ENCODE data around the gene SCN3B. TPM values are rescaled to one million over a fixed set of nuclear protein-coding genes. Genes with fewer than 3 reads are reported as not detected.
A peak's percentile ranks its signal among the peaks of the same experiment; 100 is the strongest.

SCN3B gene
- total and polyA plus RNA-seq, 5 donors: 0.20 to 0.91 (median 0.56) TPM

DNA sequence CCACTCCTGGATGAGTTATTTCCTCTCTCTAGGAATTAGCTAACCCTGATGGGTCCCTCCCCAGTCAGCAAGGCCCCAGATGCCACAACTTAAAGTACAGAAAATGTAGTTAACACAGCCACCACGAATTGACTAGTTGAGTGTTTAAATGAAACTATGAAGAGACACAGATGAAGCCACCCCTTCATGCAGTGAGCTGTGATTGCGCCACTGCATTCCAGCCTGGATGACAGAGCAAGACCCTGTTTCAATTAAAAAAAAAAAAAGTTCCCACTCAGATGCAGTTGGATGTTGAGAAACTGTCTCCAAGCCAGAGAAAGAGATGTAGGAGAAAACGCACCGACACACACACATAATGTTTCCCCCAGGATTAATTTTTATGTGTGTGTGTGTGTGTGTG is 53.3 kb downstream of the SCN3B start:
- Histone ChIP-seq H3K9me3 (ENCODE audit: control insufficient read depth, low read length) (no peaks in the 10 kb centered on the region), H3K4me3 (ENCODE audit: low read length) (no peak overlapping the region), H3K27ac (ENCODE audit: low read length) (no peak overlapping the region), H3K4me1 (ENCODE audit: control insufficient read depth, insufficient read depth, low read length) (no peaks in the 10 kb centered on the region), H3K27me3 (ENCODE audit: control insufficient read depth, insufficient read depth) (no peaks in the 10 kb centered on the region)
- intact Hi-C loops (cut with DNase I): no loop called here
- DNase-seq (no peak), ATAC-seq (no peak)
- 86% methylated on average over 4 of the region's 4 CpGs for WGBS

DNA sequence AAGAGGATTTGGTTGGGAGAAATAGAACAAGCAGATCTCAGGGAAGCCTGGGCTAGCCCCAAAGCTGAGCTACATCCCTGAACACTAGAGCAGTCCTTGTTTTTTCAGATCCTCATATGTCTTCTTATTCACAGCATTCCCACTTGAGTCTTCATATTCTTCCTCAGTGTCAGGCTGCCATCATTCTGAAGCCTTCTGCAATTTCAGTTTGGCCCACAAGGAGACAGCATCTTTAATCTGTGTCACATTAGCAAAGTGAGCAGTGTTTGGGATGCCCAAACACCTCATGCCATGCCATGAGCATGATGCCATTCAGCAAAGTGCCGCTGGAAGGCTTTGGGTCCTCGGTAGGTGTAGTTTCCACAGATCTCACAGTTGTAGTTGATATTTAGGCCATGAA is 56.6 kb downstream of the SCN3B start:
- no peak overlapping the region for H3K4me3 ChIP-seq (ENCODE audit: low read length)
- ATAC-seq (no peak), DNase-seq (no peak)
- H3K9me3 ChIP-seq (ENCODE audit: control insufficient read depth, low read length): no peaks in the 10 kb centered on the region
- 94% methylated on average over 2 of the region's 2 CpGs for WGBS
- H3K27me3 ChIP-seq (ENCODE audit: control insufficient read depth, insufficient read depth): no peaks in the 10 kb centered on the region
- intact Hi-C loops (cut with DNase I): no loop called here
- H3K27ac ChIP-seq (ENCODE audit: low read length): no peak overlapping the region
- no peaks in the 10 kb centered on the region for H3K4me1 ChIP-seq (ENCODE audit: control insufficient read depth, insufficient read depth, low read length)

DNA sequence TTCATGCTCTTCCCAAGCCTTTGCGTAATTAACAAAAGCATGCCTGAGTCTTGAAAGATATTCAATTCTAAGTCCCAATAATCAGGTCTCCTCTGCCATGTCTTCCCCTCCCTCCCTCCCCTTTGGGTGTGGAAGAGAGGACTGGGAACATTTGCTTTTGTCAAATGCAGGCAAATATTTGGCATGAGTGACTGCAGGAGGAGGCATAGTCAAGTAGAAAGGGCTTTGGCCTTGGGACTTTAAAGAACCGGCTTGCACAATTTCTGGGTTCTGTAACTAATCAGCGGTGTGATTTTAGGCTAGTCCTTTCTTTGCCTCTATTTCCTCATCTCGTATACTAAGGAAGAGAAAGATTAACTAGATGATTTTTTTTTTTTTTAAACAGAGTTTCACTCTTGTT is 59.5 kb downstream of the SCN3B start:
- Histone ChIP-seq H3K9me3 (ENCODE audit: control insufficient read depth, low read length) (no peaks in the 10 kb centered on the region), H3K27me3 (ENCODE audit: control insufficient read depth, insufficient read depth) (no peaks in the 10 kb centered on the region), H3K4me3 (ENCODE audit: low read length) (no peak overlapping the region), H3K27ac (ENCODE audit: low read length) (no peak overlapping the region), H3K4me1 (ENCODE audit: control insufficient read depth, insufficient read depth, low read length) (no peaks in the 10 kb centered on the region)
- ATAC-seq: no peak
- DNase-seq: no peak
- intact Hi-C loops (cut with DNase I): no loop called here
- WGBS: 98% methylated on average over 4 of the region's 4 CpGs

DNA sequence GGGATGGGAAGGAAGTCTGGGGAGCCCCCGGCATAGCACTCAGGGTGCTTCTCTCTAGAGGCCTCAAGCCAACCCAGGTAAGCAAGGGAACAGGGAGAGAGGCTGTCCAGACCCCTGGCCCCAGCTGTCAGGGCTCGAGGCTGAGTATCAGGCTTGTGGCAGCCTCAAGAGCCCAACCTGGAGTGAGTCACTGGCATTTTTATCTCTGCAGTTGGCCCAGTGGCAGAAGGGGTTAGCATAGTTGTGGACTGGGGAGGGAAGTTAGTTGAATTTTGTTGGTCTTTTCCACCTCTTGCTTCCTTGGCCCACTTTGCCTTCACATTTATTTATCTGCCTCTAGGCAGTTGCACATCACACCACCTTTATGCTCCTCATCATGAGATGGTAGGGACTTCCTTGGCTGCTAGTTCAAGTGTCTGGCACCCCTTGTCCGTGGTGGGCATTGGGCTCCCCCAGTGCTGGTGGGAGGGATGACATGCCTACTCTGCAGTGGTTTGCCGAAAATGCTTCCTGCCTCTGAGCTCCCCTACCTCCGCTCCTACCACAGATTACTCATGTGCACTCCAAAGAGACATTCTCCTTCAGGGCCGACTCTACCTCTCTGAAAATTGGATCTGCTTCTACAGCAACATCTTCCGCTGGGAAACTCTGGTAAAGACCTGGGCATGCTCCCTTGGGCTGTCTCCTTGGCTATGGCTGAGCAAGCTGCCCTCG is 60.1 kb downstream of the SCN3B start:
- no peak overlapping the region for H3K27ac ChIP-seq (ENCODE audit: low read length)
- intact Hi-C loops (cut with DNase I): no loop called here
- no peaks in the 10 kb centered on the region for H3K9me3 ChIP-seq (ENCODE audit: control insufficient read depth, low read length)
- DNase-seq (no peak), ATAC-seq (no peak)
- no peak overlapping the region for H3K4me3 ChIP-seq (ENCODE audit: low read length)
- H3K27me3 ChIP-seq (ENCODE audit: control insufficient read depth, insufficient read depth): no peaks in the 10 kb centered on the region
- WGBS: 89% methylated on average over 8 of the region's 8 CpGs
- no peaks in the 10 kb centered on the region for H3K4me1 ChIP-seq (ENCODE audit: control insufficient read depth, insufficient read depth, low read length)

DNA sequence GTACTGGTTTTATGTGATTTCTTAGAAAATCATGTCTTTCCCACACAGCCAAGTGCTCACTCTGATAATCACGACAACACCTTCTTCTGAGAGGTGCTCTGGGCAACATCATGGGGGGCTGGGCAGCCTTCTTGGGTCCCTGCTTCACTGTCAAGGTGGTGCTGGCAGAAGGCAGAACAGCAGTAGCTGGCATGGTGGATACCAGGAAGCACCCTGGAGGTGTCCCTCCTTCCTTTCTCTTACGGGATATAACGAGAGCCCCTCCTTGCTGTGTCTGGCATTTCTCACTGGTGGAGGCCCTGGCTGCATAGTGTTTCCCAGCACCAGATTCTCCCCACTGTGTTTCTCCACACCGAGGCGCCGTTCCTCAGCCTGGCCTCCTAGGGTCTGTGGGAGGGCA is 60.9 kb downstream of the SCN3B start:
- ATAC-seq (no peak), DNase-seq (no peak)
- no peaks in the 10 kb centered on the region for H3K9me3 ChIP-seq (ENCODE audit: control insufficient read depth, low read length)
- no peak overlapping the region for H3K4me3 ChIP-seq (ENCODE audit: low read length)
- H3K27me3 ChIP-seq (ENCODE audit: control insufficient read depth, insufficient read depth): no peaks in the 10 kb centered on the region
- no peaks in the 10 kb centered on the region for H3K4me1 ChIP-seq (ENCODE audit: control insufficient read depth, insufficient read depth, low read length)
- WGBS: 68% methylated on average over 6 of the region's 6 CpGs
- no peak overlapping the region for H3K27ac ChIP-seq (ENCODE audit: low read length)
- intact Hi-C loops (cut with DNase I): no loop called here

DNA sequence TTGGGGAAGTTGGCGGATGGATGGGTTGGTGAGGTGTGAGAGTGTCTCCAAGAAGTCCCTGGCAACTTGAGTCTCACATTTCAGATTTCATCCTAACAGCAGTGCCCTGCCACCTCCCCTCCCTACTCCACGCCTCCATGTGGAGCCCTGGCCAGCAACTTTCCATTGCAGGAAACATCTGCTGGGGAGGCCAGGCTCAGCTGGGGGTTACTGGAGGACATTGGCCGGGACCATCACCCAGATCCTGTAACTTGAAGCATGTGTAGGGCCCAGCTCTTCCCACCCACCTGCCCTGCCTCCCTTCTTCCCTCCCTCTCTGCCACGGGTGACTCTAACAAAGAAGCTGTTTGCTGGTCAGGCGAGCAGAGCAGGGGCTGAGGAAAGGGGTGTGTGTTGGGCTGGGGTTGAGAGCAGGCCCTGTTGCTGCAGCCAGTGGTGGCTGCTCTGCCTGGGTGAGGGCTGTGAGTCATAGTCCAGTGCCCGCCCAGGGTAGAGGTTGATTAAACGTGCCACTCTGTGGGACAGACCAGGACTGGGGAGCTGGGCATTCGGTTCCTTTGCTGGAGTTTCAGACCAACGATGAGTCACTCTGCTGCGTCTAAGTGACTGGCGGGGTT is 64.0 kb downstream of the SCN3B start:
- 67% methylated on average over 11 of the region's 11 CpGs for WGBS
- Histone ChIP-seq H3K27me3 (ENCODE audit: control insufficient read depth, insufficient read depth) (no peaks in the 10 kb centered on the region), H3K4me1 (ENCODE audit: control insufficient read depth, insufficient read depth, low read length) (no peaks in the 10 kb centered on the region), H3K27ac (ENCODE audit: low read length) (no peak overlapping the region), H3K9me3 (ENCODE audit: control insufficient read depth, low read length) (no peaks in the 10 kb centered on the region), H3K4me3 (ENCODE audit: low read length) (no peak overlapping the region)
- peak in 1 of 3 donors; percentile 23 for DNase-seq
- ATAC-seq: peak; percentile 64 to 80
- intact Hi-C loops (cut with DNase I): no loop called here

DNA sequence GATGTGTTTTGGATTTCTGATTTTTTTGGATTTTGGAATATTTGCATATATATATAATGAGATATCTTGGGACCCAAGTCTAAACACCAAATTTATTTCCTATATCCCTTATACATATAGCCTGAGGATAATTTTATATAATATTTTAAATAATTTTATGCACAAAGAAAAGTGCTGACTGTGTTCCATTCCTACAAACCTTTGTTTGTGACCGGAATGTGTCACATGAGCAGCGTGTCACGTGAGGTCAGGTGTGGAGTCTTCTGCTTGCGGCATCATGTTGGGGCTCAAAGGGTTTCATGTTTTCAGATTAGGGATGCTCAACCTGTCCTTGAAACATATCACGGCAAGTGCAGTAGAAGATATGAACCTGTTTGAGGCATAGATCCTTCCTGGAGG is 65.6 kb downstream of the SCN3B start:
- intact Hi-C loops (cut with DNase I): loop anchor here in 1 of 4 donors (10.0 kb wide), 1 partner anchor 116 kb away; no protein-coding TSS in a partner anchor

DNA sequence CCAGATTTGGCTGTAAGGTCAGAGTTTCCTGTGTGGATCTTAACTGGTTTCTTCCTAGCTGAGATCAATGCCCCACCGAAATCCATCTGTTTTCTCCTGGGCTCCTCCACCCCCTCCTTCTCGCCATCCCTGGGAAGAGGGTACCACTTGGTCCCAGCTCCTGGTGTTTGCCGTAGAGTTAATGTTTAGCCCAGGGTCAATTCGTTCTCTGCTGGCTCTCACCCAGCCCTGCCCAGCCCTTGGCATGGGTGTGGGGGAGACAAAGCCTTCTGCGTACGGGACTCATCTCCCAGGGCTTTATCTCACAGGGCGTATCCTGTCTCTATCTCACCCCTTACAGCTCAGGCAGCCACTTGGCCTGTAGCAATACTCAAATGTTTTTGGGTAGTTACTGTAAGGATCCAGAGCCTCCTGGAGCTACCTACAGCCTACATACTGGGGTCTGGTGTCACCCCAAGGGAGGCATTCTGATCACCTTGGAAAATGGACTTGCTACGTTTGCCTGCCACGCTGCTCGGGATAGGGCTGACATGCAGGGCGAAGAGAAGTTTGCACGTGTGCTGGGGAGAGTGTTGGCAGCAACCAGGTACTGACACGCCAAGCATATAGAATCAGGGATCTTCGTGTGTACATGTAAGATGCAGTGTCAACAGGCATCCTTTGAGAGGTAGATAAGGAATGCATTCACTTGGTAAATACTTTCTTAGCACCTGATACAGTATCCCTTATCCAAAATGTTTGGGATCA is 66.1 kb downstream of the SCN3B start:
- no peak overlapping the region for H3K4me3 ChIP-seq (ENCODE audit: low read length)
- no peaks in the 10 kb centered on the region for H3K9me3 ChIP-seq (ENCODE audit: control insufficient read depth, low read length)
- H3K27ac ChIP-seq (ENCODE audit: low read length): no peak overlapping the region
- WGBS: 83% methylated on average over 14 of the region's 14 CpGs
- ATAC-seq: peak in 1 of 2 donors; percentile 22
- H3K27me3 ChIP-seq (ENCODE audit: control insufficient read depth, insufficient read depth): no peaks in the 10 kb centered on the region
- H3K4me1 ChIP-seq (ENCODE audit: control insufficient read depth, insufficient read depth, low read length): no peaks in the 10 kb centered on the region
- intact Hi-C loops (cut with DNase I): loop anchor here in 1 of 4 donors (10.0 kb wide), 1 partner anchor 117 kb away; no protein-coding TSS in a partner anchor
- no peak for DNase-seq

More for the DNA sequence above, 65.6 kb downstream of the SCN3B start:
- no peak overlapping the region for H3K4me3 ChIP-seq (ENCODE audit: low read length)
- H3K9me3 ChIP-seq (ENCODE audit: control insufficient read depth, low read length): no peaks in the 10 kb centered on the region
- no peak for ATAC-seq
- no peak for DNase-seq
- no peaks in the 10 kb centered on the region for H3K4me1 ChIP-seq (ENCODE audit: control insufficient read depth, insufficient read depth, low read length)
- no peaks in the 10 kb centered on the region for H3K27me3 ChIP-seq (ENCODE audit: control insufficient read depth, insufficient read depth)
- 96% methylated on average over 5 of the region's 5 CpGs for WGBS
- H3K27ac ChIP-seq (ENCODE audit: low read length): no peak overlapping the region

DNA sequence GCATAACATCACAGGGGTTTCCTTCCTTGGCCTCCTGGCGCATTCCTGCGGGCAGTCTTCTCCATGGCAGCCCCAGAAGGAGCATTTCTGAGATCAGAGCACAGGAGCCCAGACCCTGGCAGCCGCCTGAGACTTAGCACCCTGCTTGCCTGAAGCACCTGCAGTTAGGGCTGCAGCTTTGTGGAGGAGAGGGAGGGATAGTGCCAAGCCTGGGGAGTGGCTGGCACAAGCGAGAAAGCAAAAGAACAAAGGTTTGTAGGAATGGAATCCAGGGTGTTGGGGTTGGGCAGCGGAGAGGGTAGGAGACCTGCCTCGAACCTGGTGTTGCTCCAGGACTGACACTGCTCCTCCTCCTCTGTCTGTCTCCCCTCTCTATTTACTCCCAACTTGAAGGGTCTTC is 66.9 kb downstream of the SCN3B start:
- no peaks in the 10 kb centered on the region for H3K4me1 ChIP-seq (ENCODE audit: control insufficient read depth, insufficient read depth, low read length)
- no peak overlapping the region for H3K4me3 ChIP-seq (ENCODE audit: low read length)
- no peak for ATAC-seq
- no peak for DNase-seq
- no peaks in the 10 kb centered on the region for H3K27me3 ChIP-seq (ENCODE audit: control insufficient read depth, insufficient read depth)
- H3K9me3 ChIP-seq (ENCODE audit: control insufficient read depth, low read length): no peaks in the 10 kb centered on the region
- intact Hi-C loops (cut with DNase I): loop anchor here in 1 of 4 donors (10.0 kb wide), 1 partner anchor 117 kb away; no protein-coding TSS in a partner anchor
- WGBS: 92% methylated on average over 6 of the region's 6 CpGs
- no peak overlapping the region for H3K27ac ChIP-seq (ENCODE audit: low read length)

DNA sequence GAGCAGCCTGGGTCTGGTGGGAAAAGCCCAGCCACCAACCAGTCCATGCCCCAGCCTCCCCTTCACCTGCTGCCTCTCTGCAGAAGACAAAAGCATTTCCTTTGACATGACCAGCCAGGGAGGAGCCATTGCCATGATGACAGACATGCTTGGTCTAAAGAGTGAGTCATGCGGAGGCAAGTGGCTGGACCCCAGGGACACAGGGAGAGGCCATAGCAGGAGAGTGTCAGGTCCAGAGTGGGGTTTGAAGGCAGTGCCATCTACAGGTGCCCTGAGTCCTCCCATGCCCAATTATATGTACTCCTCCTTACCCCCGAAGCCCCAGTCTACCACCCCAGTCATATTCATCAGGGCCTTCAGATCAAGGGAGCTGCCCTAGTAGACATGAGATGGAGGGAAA is 67.4 kb downstream of the SCN3B start:
- 97% methylated on average over 2 of the region's 2 CpGs for WGBS
- Histone ChIP-seq H3K9me3 (ENCODE audit: control insufficient read depth, low read length) (no peaks in the 10 kb centered on the region), H3K4me1 (ENCODE audit: control insufficient read depth, insufficient read depth, low read length) (no peaks in the 10 kb centered on the region), H3K27me3 (ENCODE audit: control insufficient read depth, insufficient read depth) (no peaks in the 10 kb centered on the region), H3K4me3 (ENCODE audit: low read length) (no peak overlapping the region), H3K27ac (ENCODE audit: low read length) (no peak overlapping the region)
- DNase-seq (no peak), ATAC-seq (no peak)
- intact Hi-C loops (cut with DNase I): loop anchor here in 1 of 4 donors (10.0 kb wide), 1 partner anchor 118 kb away; no protein-coding TSS in a partner anchor

DNA sequence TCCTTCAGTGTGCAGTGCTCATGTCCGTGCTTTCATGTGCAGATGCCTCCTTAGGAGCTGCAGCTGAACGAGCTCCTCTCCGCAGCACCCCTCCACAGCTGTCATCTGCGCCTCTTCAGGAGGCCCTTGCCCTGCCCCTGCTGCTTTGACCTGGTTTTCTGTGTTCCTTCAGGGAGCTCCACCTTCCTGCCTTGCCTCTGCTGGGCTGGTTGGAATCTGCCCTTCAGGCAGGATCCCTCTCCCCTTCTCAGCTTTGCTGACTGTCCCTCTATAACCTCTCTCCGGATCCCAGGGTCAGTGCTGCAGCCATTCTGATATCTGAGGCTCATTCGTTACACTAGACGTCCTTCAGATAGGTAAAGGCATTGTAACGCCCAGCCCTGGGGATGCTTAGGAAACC is 67.9 kb downstream of the SCN3B start:
- H3K27ac ChIP-seq (ENCODE audit: low read length): no peak overlapping the region
- no peak for DNase-seq
- no peaks in the 10 kb centered on the region for H3K4me1 ChIP-seq (ENCODE audit: control insufficient read depth, insufficient read depth, low read length)
- intact Hi-C loops (cut with DNase I): loop anchor here in 1 of 4 donors (10.0 kb wide), 1 partner anchor 118 kb away; no protein-coding TSS in a partner anchor
- WGBS: 87% methylated on average over 8 of the region's 8 CpGs
- H3K27me3 ChIP-seq (ENCODE audit: control insufficient read depth, insufficient read depth): no peaks in the 10 kb centered on the region
- no peak for ATAC-seq
- no peaks in the 10 kb centered on the region for H3K9me3 ChIP-seq (ENCODE audit: control insufficient read depth, low read length)
- no peak overlapping the region for H3K4me3 ChIP-seq (ENCODE audit: low read length)
